Measurements from ENCODE around the gene FRYL. TPM values are rescaled to one million over a fixed set of nuclear protein-coding genes. Genes with fewer than 3 reads are reported as not detected.

The FRYL gene
- total and polyA plus RNA-seq, 2 of the 8 experiments (the other 6 are each of a cell fraction or from before 2014, with no cell fraction given), result 8.0 to 36.5 TPM

DNA sequence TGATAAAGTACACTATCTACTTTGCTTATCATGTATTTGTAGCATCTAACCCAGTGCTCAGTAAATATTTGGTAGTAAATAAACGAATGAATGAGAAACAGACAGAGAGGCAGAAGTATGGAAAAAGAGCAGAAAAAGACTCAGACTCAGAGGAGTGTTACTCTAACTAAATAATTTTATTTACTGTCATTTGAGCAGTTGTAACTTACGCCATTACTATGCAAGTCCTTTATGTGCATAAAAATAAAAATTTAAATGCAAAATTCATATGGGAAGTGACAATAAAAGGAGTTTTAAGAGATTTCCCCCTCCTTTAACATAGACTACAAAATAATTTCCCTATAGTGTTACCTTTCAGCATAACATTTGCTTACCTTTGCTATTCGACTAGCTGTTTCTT, 240.5 kb downstream of the FRYL start:
- Histone ChIP-seq H3K36me3 (ENCODE audit: control insufficient read depth in 2 of 4, insufficient read depth in 4 of 4, low read length in 3 of 4) (peaks cover 0 to 53% (median 24%) of the 10 kb centered on the region in 4 experiments; a peak in 7 of 8 replicates), H3K23ac (ENCODE audit: insufficient read length) (no peak overlapping the region), H3K56ac (replicated peaks; ENCODE audit: insufficient read length, low read depth, low read length) (no peak overlapping the region), H3K4me2 (ENCODE audit: insufficient read depth in 1 of 2, low read depth in 2 of 2, low read length in 2 of 2) (no peak overlapping the region), H3K4ac (replicated peaks; ENCODE audit: insufficient read length, low read depth, low read length) (no peak overlapping the region), H4K20me1 (replicated peaks in 1 of 2; ENCODE audit: control insufficient read depth in 1 of 2, insufficient read depth in 2 of 2, low read length in 2 of 2) (peaks cover 0 to 3% of the 10 kb centered on the region in 2 experiments), H3K9me3 (ENCODE audit: insufficient read depth in 2 of 2, low read depth in 1 of 2, low read length in 1 of 2) (no peaks in the 10 kb centered on the region), H3K27ac (ENCODE audit: low read depth, low read length) (no peak overlapping the region), H2BK15ac (ENCODE audit: low read length) (no peak overlapping the region), H2AFZ (ENCODE audit: low read length) (no peak overlapping the region), H2BK5ac (ENCODE audit: low read depth, low read length) (no peak overlapping the region), H2BK20ac (ENCODE audit: low read length) (no peak overlapping the region), H3K23me2 (ENCODE audit: low read depth, low read length) (no peaks in the 10 kb centered on the region), H3K4me3 (ENCODE audit: extremely low read depth in 1 of 4, insufficient read depth in 2 of 4, low read depth in 3 of 4, low read length in 4 of 4) (no peak overlapping the region), H3K4me1 (replicated peaks in 1 of 4; ENCODE audit: control insufficient read depth in 3 of 4, insufficient read depth in 4 of 4, low read length in 3 of 4) (no peaks in the 10 kb centered on the region), H3K79me2 (ENCODE audit: control insufficient read depth in 1 of 2, insufficient read depth in 2 of 2, low read length in 2 of 2) (no peaks in the 10 kb centered on the region), H4K8ac (ENCODE audit: extremely low read depth, insufficient read depth, low read length) (no peak overlapping the region), H2BK12ac (ENCODE audit: low read depth, low read length) (no peak overlapping the region), H2BK120ac (replicated peaks; ENCODE audit: low read depth, low read length) (no peak overlapping the region), H3K18ac (ENCODE audit: extremely low read depth, low read length) (no peak overlapping the region), H3K27me3 (replicated peaks in 1 of 4; ENCODE audit: control insufficient read depth in 3 of 4, extremely low read depth in 1 of 4, insufficient read depth in 3 of 4, low read length in 3 of 4) (no peaks in the 10 kb centered on the region), H3K79me1 (ENCODE audit: low read depth, low read length) (no peaks in the 10 kb centered on the region), H3K9ac (replicated peaks in 1 of 4; ENCODE audit: extremely low read depth in 1 of 4, low read depth in 3 of 4, low read length in 3 of 4) (no peak overlapping the region), H2AK5ac (ENCODE audit: low read depth, low read length) (no peak overlapping the region), H4K5ac (ENCODE audit: insufficient read length, low read depth, low read length) (no peak overlapping the region), H3K14ac (ENCODE audit: insufficient read length) (no peak overlapping the region), H4K91ac (replicated peaks; ENCODE audit: insufficient read length, low read length) (no peak overlapping the region)
- FAIRE-seq (no peak), DNase-seq (ENCODE audit: low read depth in 1 of 2, low spot score in 2 of 2) (no peak)
- CTCF ChIA-PET (ENCODE audit: partially characterized antibody), result no interaction called here
- no peak for TF ChIP-seq KDM4A (IDR thresholded peaks at IDR 0.05; ENCODE audit: low read depth, low read length, severe bottlenecking)
- no peak for TF ChIP-seq CBX8 (IDR thresholded peaks at IDR 0.05; ENCODE audit: borderline replicate concordance, low read depth, low read length)
- TF ChIP-seq EP300 (IDR thresholded peaks at IDR 0.05; ENCODE audit: borderline replicate concordance in 1 of 2, low read depth in 2 of 2, low read length in 2 of 2), result no peak
- TF ChIP-seq TCF12 (IDR thresholded peaks at IDR 0.05; ENCODE audit: low read depth, low read length), result no peak
- no peak for TF ChIP-seq EZH2 (IDR thresholded peaks at IDR 0.05; ENCODE audit: low read depth, low read length, severe bottlenecking)
- TF ChIP-seq, protein P1, sequence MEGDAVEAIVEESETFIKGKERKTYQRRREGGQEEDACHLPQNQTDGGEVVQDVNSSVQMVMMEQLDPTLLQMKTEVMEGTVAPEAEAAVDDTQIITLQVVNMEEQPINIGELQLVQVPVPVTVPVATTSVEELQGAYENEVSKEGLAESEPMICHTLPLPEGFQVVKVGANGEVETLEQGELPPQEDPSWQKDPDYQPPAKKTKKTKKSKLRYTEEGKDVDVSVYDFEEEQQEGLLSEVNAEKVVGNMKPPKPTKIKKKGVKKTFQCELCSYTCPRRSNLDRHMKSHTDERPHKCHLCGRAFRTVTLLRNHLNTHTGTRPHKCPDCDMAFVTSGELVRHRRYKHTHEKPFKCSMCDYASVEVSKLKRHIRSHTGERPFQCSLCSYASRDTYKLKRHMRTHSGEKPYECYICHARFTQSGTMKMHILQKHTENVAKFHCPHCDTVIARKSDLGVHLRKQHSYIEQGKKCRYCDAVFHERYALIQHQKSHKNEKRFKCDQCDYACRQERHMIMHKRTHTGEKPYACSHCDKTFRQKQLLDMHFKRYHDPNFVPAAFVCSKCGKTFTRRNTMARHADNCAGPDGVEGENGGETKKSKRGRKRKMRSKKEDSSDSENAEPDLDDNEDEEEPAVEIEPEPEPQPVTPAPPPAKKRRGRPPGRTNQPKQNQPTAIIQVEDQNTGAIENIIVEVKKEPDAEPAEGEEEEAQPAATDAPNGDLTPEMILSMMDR (IDR thresholded peaks at IDR 0.05; ENCODE audit: control extremely low read depth in 1 of 3, insufficient read depth in 1 of 3, low read depth in 1 of 3, low read length in 3 of 3), result no peak
- no peak for TF ChIP-seq CHD2 (IDR thresholded peaks at IDR 0.05; ENCODE audit: low read length)
- POLR2A ChIA-PET (ENCODE audit: partially characterized antibody), result interaction anchor here (0.5 kb wide), 1 partner anchor 138 kb away, joined by 3 read pairs; no protein-coding TSS in a partner anchor
- WGBS, 2 experiments (ENCODE audit: extremely low coverage in 1 of 2, insufficient coverage in 1 of 2, insufficient read length in 1 of 2, insufficient replicate concordance in 2 of 2, low coverage in 1 of 2, low lambda C conversion rate in 2 of 2, missing lambda C conversion rate in 1 of 2), result 84% methylated on average over 3 of the region's 3 CpGs; no CpG with 5 or more reads in 1 of the 2 experiments

All from H1 (cell line).